ENCODE measurements around the gene DZIP3.

Gene DZIP3

GRCh38 chr3:108548886-108549285 is 40.6 kb upstream of the DZIP3 start:
- TF ChIP-seq, protein P1, sequence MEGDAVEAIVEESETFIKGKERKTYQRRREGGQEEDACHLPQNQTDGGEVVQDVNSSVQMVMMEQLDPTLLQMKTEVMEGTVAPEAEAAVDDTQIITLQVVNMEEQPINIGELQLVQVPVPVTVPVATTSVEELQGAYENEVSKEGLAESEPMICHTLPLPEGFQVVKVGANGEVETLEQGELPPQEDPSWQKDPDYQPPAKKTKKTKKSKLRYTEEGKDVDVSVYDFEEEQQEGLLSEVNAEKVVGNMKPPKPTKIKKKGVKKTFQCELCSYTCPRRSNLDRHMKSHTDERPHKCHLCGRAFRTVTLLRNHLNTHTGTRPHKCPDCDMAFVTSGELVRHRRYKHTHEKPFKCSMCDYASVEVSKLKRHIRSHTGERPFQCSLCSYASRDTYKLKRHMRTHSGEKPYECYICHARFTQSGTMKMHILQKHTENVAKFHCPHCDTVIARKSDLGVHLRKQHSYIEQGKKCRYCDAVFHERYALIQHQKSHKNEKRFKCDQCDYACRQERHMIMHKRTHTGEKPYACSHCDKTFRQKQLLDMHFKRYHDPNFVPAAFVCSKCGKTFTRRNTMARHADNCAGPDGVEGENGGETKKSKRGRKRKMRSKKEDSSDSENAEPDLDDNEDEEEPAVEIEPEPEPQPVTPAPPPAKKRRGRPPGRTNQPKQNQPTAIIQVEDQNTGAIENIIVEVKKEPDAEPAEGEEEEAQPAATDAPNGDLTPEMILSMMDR (IDR thresholded peaks at IDR 0.05) = no peak
- H3K36me3 ChIP-seq = peaks cover 32% of the 10 kb centered on the region

DNA sequence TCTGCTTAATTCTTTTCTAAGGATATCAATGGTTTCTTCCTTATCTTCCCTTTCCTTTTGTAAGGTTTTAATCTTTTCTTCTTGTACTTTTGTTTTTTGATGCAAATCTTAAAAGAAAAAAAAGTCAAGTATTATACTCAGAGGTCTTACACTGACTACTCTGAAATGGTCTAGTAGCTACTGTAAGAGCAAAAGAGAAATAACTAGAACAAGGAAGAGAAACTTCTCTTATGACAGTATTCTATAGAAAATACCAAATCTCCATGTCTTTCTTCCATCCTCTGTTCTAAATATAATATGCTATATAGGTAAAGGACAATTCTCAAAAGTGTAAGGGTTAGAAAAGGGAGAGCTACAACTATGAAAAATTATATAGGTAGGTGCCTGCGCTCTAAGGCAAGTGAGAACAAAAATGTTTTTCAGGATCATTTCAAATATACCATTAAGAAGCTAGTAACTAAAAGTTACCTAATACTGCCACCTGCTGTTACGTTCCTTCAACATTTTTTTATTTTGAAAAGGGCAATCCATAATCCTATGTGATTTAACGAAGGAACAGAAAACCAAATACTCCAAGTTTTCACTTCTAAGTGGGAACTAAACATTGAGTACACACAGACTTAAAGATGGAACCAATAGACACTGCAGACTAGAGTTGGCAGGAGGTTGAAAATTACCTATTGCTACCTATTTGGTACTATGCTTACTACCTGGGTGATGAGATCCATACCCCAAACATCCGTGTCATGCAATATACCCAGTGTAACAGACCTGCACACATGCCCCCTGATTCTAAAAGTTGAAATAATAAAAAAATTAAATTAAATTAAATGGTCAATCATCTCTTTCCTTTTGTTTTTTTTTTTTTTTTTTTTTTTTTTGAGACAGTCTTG is 37.0 kb upstream of the DZIP3 start:
- H3K4me1 ChIP-seq (ENCODE audit: control insufficient read depth in 1 of 2, insufficient read depth in 1 of 2, low read depth in 1 of 2, low read length in 1 of 2) = peaks cover 6 to 11% of the 10 kb centered on the region in 2 experiments
- peaks cover 28% of the 10 kb centered on the region for H3K36me3 ChIP-seq
- H3K27ac ChIP-seq = no peak overlapping the region
- H3K4me3 ChIP-seq (ENCODE audit: low read depth in 1 of 2, low read length in 1 of 2) = no peak overlapping the region
- TF ChIP-seq, protein P1 (IDR thresholded peaks at IDR 0.05) = no peak
- no peaks in the 10 kb centered on the region for H3K27me3 ChIP-seq
- H3K9me3 ChIP-seq = no peaks in the 10 kb centered on the region

More at GRCh38 chr3:108548886-108549285, 40.6 kb upstream of the DZIP3 start:
- Histone ChIP-seq H3K27me3 (no peaks in the 10 kb centered on the region), H3K4me3 (ENCODE audit: low read depth in 1 of 2, low read length in 1 of 2) (no peak overlapping the region), H3K9me3 (no peaks in the 10 kb centered on the region), H3K27ac (no peak overlapping the region), H3K4me1 (ENCODE audit: control insufficient read depth in 1 of 2, insufficient read depth in 1 of 2, low read depth in 1 of 2, low read length in 1 of 2) (no peaks in the 10 kb centered on the region)

DNA sequence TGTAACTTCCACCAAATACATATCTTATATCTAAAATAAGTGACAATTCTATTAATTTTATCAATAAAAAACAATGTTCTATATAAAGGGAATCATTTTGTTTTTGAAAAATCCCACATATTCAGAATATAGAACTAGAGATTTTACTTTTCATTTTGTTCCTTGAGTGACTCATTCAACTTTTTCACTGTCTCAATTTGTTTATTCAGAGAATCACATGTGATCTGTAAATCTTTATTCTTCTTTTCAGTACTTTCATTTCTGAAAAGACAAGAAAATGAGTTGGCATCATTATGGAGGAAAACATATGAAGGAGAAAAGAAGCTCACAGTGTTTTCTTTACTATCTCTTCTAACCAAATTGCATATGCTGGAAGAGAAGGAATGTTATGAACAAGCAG is 35.3 kb upstream of the DZIP3 start:
- no peaks in the 10 kb centered on the region for H3K9me3 ChIP-seq
- H3K4me3 ChIP-seq (ENCODE audit: low read depth in 1 of 2, low read length in 1 of 2) = no peak overlapping the region
- no peak overlapping the region for H3K27ac ChIP-seq
- peaks cover 6 to 11% of the 10 kb centered on the region in 2 experiments for H3K4me1 ChIP-seq (ENCODE audit: control insufficient read depth in 1 of 2, insufficient read depth in 1 of 2, low read depth in 1 of 2, low read length in 1 of 2)
- peaks cover 29% of the 10 kb centered on the region for H3K36me3 ChIP-seq
- H3K27me3 ChIP-seq = no peaks in the 10 kb centered on the region
- TF ChIP-seq, protein P1 (IDR thresholded peaks at IDR 0.05) = no peak

DNA sequence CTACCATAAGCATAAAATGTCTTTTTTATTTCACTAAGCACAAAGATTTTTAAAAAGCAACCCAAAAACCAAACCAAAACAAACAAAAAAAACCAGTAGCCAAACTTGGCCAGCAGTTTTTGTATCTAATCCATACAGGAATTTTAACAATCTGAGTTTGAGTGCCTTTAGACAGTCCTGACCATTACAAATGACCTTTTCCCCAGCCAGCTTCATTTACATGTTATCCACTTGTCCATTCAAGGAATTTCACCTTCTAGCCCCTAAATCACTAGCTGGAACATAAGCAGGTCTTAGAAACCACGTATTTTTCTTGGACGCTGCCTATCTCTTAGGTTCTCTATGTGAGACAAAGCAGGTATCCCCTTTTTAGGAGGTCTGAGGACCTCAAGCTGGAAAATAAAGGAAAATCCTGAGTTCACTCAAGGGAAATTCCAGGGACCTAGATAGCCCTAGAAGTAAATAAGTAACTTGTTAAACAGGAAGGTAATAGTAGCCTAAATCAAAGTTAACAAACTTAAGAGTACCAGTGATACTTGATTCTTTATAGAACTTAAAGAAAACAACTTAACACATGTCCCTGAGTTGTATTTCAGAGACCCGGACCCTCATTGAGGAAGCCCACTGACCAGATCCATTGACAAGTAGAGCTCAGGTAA is 34.5 kb upstream of the DZIP3 start:
- TF ChIP-seq, protein P1 (IDR thresholded peaks at IDR 0.05) = no peak
- Histone ChIP-seq H3K4me3 (ENCODE audit: low read depth in 1 of 2, low read length in 1 of 2) (no peak overlapping the region), H3K36me3 (peaks cover 36% of the 10 kb centered on the region), H3K27me3 (no peaks in the 10 kb centered on the region), H3K27ac (no peak overlapping the region), H3K4me1 (ENCODE audit: control insufficient read depth in 1 of 2, insufficient read depth in 1 of 2, low read depth in 1 of 2, low read length in 1 of 2) (peaks cover 6 to 11% of the 10 kb centered on the region in 2 experiments), H3K9me3 (no peaks in the 10 kb centered on the region)

- Histone ChIP-seq H3K4me1 (ENCODE audit: control insufficient read depth in 1 of 2, insufficient read depth in 1 of 2, low read depth in 1 of 2, low read length in 1 of 2) (peaks cover 6 to 11% of the 10 kb centered on the region in 2 experiments), H3K36me3 (peaks cover 44% of the 10 kb centered on the region), H3K27ac (no peak overlapping the region), H3K27me3 (no peaks in the 10 kb centered on the region), H3K4me3 (ENCODE audit: low read depth in 1 of 2, low read length in 1 of 2) (no peak overlapping the region), H3K9me3 (no peaks in the 10 kb centered on the region)
- TF ChIP-seq, protein P1 (IDR thresholded peaks at IDR 0.05) = no peak
Observed at GRCh38 chr3:108555966-108556581, 33.4 kb upstream of the DZIP3 start.
